ENCODE results near the gene AGBL4. TPM values are rescaled to one million over a fixed set of nuclear protein-coding genes. Genes with fewer than 3 reads are reported as not detected.

Gene AGBL4
- total and polyA plus RNA-seq, 2 of the 13 experiments (the other 11 are each of a cell fraction or from before 2014, with no cell fraction given), result not detected

- Histone ChIP-seq H3K4me1 (ENCODE audit: insufficient read depth, low read length) (no peaks in the 10 kb centered on the region), H3K27ac (ENCODE audit: extremely low read length, insufficient read depth, low read length) (no peak overlapping the region), H3K9ac (ENCODE audit: insufficient read depth, low read depth, low read length) (no peak overlapping the region), H3K79me2 (ENCODE audit: insufficient read depth, low read length) (no peaks in the 10 kb centered on the region), H3K9me3 (ENCODE audit: low read length) (peaks cover 94% of the 10 kb centered on the region), H4K20me1 (ENCODE audit: insufficient read depth, low read length) (no peaks in the 10 kb centered on the region), H3K4me3 (replicated peaks in 1 of 3; ENCODE audit: insufficient read depth in 1 of 3, low read depth in 2 of 3, low read length in 3 of 3) (no peak overlapping the region), H3K4me2 (ENCODE audit: low read depth, low read length) (no peak overlapping the region), H3K36me3 (replicated peaks in 1 of 2; ENCODE audit: control insufficient read depth in 1 of 2, insufficient read depth in 2 of 2, low read length in 2 of 2) (no peaks in the 10 kb centered on the region), H2AFZ (ENCODE audit: low read length) (no peak overlapping the region), H3K27me3 (ENCODE audit: control insufficient read depth in 1 of 2, insufficient read depth in 2 of 2, low read length in 2 of 2) (no peaks in the 10 kb centered on the region)
- in situ Hi-C loops (cut with HindIII; ENCODE audit: extremely low pct_ligation_motif_present, low pct_unique_long_range_greater_than_20kb) (no loop called here), intact Hi-C loops (cut with micrococcal nuclease; ENCODE audit: unreplicated experiment) (no loop called here)
- POLR2A ChIA-PET, result no interaction called here
- FAIRE-seq (no peak), DNase-seq (ENCODE audit: low spot score) (no peak), ATAC-seq (no peak)
- WGBS (ENCODE audit: low lambda C conversion rate), result 0% methylated on average over 3 of the region's 3 CpGs
- no peak for TF ChIP-seq ZMYM4 (CRISPR knock-in tag; IDR thresholded peaks at IDR 0.05)
- TF ChIP-seq CC2D1A (CRISPR knock-in tag; IDR thresholded peaks at IDR 0.05), result no peak
- no peak for TF ChIP-seq ZNF143 (CRISPR knock-in tag; IDR thresholded peaks at IDR 0.05)
- TF ChIP-seq ZNF512B (CRISPR knock-in tag; IDR thresholded peaks at IDR 0.05; ENCODE audit: borderline replicate concordance), result no peak
- TF ChIP-seq DDIT3 (CRISPR knock-in tag; IDR thresholded peaks at IDR 0.05), result no peak
- no peak for TF ChIP-seq RFX5 (IDR thresholded peaks at IDR 0.05; ENCODE audit: low read depth, low read length)
- TF ChIP-seq MATR3 (CRISPR knock-in tag; IDR thresholded peaks at IDR 0.05), result no peak
- no peak for TF ChIP-seq ZBTB7A (CRISPR knock-in tag; IDR thresholded peaks at IDR 0.05)
- CTCF ChIA-PET (ENCODE audit: low intra/inter-chr PET ratio, low total read pairs), result no interaction called here
- BruUV-seq (replicated peaks), result no TSS peak
Observed at GRCh38 chr1:49686107-49686506, 337.6 kb downstream of the AGBL4 start.
